ENCODE data around the gene PIANP.

Gene PIANP

DNA sequence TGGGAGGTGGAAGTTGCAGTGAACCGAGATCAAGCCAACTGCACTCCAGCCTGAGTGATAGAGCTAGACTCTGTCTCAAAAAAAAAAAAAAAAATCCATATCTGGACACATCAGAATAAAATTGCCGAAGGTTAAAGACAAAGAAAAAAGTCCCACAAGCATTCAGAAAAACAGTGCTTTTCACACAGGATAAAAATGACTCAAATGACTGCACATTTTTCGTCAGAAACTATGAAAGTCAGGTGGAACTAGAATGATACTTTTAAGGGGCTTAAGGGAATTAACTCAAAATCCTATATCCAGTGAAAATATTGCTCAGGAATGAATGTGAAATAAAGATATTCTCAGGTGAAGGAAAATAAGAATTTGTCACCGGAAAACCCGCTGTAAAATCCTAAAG is 36.1 kb upstream of the PIANP start:
- TF ChIP-seq, protein P1, sequence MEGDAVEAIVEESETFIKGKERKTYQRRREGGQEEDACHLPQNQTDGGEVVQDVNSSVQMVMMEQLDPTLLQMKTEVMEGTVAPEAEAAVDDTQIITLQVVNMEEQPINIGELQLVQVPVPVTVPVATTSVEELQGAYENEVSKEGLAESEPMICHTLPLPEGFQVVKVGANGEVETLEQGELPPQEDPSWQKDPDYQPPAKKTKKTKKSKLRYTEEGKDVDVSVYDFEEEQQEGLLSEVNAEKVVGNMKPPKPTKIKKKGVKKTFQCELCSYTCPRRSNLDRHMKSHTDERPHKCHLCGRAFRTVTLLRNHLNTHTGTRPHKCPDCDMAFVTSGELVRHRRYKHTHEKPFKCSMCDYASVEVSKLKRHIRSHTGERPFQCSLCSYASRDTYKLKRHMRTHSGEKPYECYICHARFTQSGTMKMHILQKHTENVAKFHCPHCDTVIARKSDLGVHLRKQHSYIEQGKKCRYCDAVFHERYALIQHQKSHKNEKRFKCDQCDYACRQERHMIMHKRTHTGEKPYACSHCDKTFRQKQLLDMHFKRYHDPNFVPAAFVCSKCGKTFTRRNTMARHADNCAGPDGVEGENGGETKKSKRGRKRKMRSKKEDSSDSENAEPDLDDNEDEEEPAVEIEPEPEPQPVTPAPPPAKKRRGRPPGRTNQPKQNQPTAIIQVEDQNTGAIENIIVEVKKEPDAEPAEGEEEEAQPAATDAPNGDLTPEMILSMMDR (IDR thresholded peaks at IDR 0.05; ENCODE audit: control insufficient read depth, insufficient read depth, low read depth, low read length, missing control alignments), result no peak
- no peak for DNase-seq (ENCODE audit: low read depth)

DNA sequence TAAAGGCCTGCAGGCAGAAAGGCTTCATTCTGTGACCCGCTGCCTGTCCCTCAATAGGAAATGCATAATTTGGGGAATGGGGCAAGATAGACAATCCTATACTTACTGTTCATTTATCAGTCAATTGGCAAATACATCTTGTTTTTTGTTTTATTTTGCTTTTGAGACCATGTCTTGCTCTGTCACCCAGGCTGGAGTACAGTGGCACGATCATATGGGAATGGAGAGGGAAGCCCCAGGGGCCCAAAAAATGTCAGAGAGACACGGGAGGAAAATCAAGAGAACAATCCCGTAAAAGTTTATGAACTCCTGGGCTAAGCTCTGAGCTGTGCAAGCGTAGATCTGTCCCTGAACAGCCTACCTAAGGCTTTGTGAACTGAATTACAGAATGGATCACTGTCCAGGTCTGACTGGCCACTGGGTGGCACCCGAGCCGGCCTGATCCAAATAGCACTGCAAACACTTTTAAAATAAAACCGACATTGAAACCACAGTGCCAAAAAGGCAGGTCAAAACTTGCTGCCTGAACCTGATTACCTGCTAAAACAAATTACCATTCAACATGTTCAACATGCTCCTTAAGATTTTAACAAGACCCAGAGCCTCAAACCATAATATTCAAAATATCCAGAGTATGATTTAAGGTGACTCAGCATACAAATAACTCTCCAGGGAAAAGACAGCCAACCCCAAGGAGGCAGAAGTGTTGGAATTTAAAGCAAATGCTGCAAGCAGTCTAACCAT is 35.0 kb upstream of the PIANP start:
- TF ChIP-seq, protein P1 (IDR thresholded peaks at IDR 0.05; ENCODE audit: control insufficient read depth, insufficient read depth, low read depth, low read length, missing control alignments), result peak; percentile 78
- H3K4me3 ChIP-seq (ENCODE audit: control insufficient read depth, low read depth, low read length), result no peak overlapping the region
- no peak for DNase-seq (ENCODE audit: low read depth)

More for the DNA sequence above, 36.1 kb upstream of the PIANP start:
- H3K4me3 ChIP-seq (ENCODE audit: control insufficient read depth, low read depth, low read length), result no peak overlapping the region

DNA sequence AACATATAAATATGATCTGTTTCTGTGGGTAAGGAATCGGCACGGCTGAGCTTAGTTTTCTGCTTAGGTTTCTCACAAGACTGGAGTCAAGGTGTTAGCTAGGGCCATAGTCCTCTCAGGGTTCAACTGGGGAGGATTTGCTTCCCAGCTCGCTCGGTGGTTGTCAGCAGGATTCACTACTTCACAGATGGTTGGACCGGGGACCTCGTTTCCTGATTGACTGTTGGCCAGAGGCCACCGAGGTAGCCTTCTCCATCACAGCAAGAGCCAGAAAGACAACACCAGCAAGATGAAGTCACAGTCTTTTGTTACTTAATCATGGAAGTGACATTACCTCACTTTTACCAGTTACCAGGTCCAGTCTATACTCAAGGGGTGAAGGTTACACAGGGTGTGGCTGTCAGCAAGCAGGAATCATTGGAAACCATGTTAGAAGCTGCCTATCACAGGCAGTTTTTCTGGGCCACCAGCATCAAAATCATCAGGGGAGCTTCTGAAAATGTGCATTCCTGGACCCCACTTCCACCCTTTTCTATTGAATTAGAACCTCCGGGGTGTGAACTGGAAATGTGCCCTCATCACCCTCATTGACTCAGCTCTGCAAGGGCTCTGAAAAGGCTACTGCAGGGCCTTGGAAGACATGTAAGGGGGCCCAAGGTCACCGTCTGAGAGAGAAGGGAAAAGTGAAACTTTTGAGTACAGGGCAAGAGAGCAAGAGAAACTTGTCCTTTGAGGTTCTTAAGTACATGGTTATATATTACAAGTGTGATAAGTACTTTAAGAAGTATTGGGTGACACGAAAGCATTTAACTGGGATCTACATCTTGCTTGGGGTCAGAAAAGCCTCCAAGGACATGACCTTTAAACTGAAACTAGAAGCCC is 34.1 kb upstream of the PIANP start:
- TF ChIP-seq, protein P1 (IDR thresholded peaks at IDR 0.05; ENCODE audit: control insufficient read depth, insufficient read depth, low read depth, low read length, missing control alignments), result no peak
- no peak overlapping the region for H3K4me3 ChIP-seq (ENCODE audit: control insufficient read depth, low read depth, low read length)
- no peak for DNase-seq (ENCODE audit: low read depth)

DNA sequence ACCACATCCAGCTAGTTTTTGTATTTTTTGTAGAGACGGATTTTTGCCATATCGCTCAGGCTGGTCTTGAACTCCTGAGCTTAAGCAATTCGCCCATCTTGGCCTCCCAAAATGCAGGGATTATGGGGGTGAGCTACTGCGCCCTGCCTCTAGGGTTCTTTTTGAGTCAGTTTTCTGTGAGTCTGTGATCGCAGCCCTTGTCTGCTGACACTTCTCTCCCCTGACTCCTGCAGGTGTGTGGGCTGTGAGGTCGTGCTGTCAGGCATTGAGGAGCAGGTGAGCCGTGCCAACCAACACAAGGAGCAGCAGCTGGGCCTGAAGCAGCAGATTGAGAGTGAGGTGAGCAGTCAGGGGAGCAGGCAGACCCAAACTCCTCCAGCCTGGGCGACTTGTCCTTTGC is 29.6 kb upstream of the PIANP start:
- DNase-seq (ENCODE audit: low read depth), result no peak
- H3K4me3 ChIP-seq (ENCODE audit: control insufficient read depth, low read depth, low read length), result no peak overlapping the region
- TF ChIP-seq, protein P1 (IDR thresholded peaks at IDR 0.05; ENCODE audit: control insufficient read depth, insufficient read depth, low read depth, low read length, missing control alignments), result no peak

DNA sequence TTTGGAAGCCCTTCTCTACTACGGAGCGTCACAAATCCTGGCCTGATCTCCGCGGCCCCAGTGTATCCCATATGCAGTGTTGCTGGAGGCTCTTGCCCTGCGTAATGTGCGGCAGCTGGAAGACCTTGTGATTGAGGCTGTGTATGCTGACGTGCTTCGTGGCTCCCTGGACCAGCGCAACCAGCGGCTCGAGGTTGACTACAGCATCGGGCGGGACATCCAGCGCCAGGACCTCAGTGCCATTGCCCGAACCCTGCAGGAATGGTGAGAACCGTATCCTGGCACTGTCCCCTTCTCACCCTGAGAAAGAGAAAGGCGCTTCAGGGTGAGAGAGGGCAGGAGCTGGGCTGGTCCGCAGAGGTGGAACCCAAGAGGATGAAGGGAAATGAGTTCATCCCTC is 28.6 kb upstream of the PIANP start:
- TF ChIP-seq, protein P1 (IDR thresholded peaks at IDR 0.05; ENCODE audit: control insufficient read depth, insufficient read depth, low read depth, low read length, missing control alignments), result no peak
- H3K4me3 ChIP-seq (ENCODE audit: control insufficient read depth, low read depth, low read length), result no peak overlapping the region
- DNase-seq (ENCODE audit: low read depth), result no peak

DNA sequence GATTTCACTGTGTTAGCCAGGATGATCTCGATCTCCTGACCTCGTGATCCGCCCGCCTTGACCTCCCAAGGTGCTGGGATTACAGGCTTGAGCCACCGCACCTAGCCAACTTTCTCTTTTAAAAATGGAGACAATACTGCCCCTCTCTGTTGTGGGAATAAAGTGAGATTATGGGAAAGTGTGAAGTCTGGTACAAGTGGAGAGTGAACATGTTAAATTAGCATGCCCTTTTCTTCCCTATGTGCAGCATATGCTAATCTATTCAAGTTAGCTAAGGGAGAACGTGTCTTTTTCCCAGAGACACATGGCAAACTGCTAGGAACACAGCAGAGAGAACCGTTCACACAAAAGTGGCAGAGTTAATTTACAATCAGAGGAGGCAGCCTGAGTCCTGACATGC is 24.7 kb upstream of the PIANP start:
- TF ChIP-seq, protein P1 (IDR thresholded peaks at IDR 0.05; ENCODE audit: control insufficient read depth, insufficient read depth, low read depth, low read length, missing control alignments), result no peak
- no peak overlapping the region for H3K4me3 ChIP-seq (ENCODE audit: control insufficient read depth, low read depth, low read length)
- no peak for DNase-seq (ENCODE audit: low read depth)
